Measurements from ENCODE around the gene UBE2G1. TPM values are rescaled to one million over a fixed set of nuclear protein-coding genes. Genes with fewer than 3 reads are reported as not detected.

The UBE2G1 gene
- total and polyA plus RNA-seq, 9 of the 15 experiments (the other 6 are each of a cell fraction or from before 2014, with no cell fraction given) = 10.1 to 65.9 (median 29.7) TPM

- Histone ChIP-seq H2AFZ (ENCODE audit: low read depth, low read length) (no peak overlapping the region), H4K20me1 (replicated peaks; ENCODE audit: control insufficient read depth, insufficient read depth, low read length) (peaks cover 19% of the 10 kb centered on the region), H3K9ac (ENCODE audit: insufficient read depth in 1 of 2, low read depth in 2 of 2, low read length in 2 of 2) (no peak overlapping the region), H3K4me1 (replicated peaks in 1 of 2; ENCODE audit: control insufficient read depth in 2 of 2, insufficient read depth in 2 of 2, low read length in 2 of 2) (peaks cover 17 to 19% of the 10 kb centered on the region in 2 experiments; a peak in 4 of 5 replicates), H3K9me1 (ENCODE audit: control insufficient read depth, insufficient read depth, low read length) (peaks cover 6% of the 10 kb centered on the region), H3K4me3 (no peak overlapping the region), H3K9me3 (replicated peaks; ENCODE audit: control insufficient read depth, insufficient read depth, low read depth, low read length) (no peaks in the 10 kb centered on the region), H3K36me3 (ENCODE audit: control insufficient read depth, insufficient read depth, low read length) (no peaks in the 10 kb centered on the region), H3K79me2 (ENCODE audit: control insufficient read depth, insufficient read depth, low read length) (peaks cover 87% of the 10 kb centered on the region), H3K27ac (ENCODE audit: extremely low read depth, low read depth, low read length) (no peak overlapping the region), H3K27me3 (ENCODE audit: control insufficient read depth in 2 of 2, insufficient read depth in 2 of 2, low read length in 2 of 2) (no peaks in the 10 kb centered on the region), H3K4me2 (ENCODE audit: insufficient read depth, low read length) (no peak overlapping the region)
- 92% methylated on average over 1 of the region's 1 CpG for WGBS (ENCODE audit: insufficient coverage, low coverage, missing lambda C conversion rate)
- ATAC-seq (no peak), FAIRE-seq (no peak), DNase-seq (ENCODE audit: extremely low read depth in 1 of 4, low spot score in 3 of 4) (no peak)
- POLR2A ChIA-PET = interaction anchor here (1.0 kb wide), 1 partner anchor 12 kb away, joined by 4 read pairs; no protein-coding TSS in a partner anchor
- BruUV-seq (replicated peaks) = no TSS peak
- in situ Hi-C loops (cut with MboI) = no loop called here
- TF ChIP-seq XRCC4 (IDR thresholded peaks at IDR 0.05; ENCODE audit: extremely low read depth, insufficient read depth, insufficient read length) (no peak), HNRNPK (IDR thresholded peaks at IDR 0.05; ENCODE audit: low read depth, low read length, poor library complexity, severe bottlenecking) (no peak), PTRF (tag; IDR thresholded peaks at IDR 0.05) (no peak), SIN3A (IDR thresholded peaks at IDR 0.05; ENCODE audit: borderline replicate concordance in 2 of 2, control insufficient read depth in 1 of 2, low read depth in 2 of 2, low read length in 2 of 2) (no peak), SMAD2 (IDR thresholded peaks at IDR 0.05; ENCODE audit: low read depth, low read length) (no peak), ZBTB7A (IDR thresholded peaks at IDR 0.05; ENCODE audit: borderline replicate concordance, control insufficient read depth, low read depth, low read length) (no peak), ZBTB17 (CRISPR knock-in tag; IDR thresholded peaks at IDR 0.05) (no peak)
- TF ChIP-seq, protein P1, sequence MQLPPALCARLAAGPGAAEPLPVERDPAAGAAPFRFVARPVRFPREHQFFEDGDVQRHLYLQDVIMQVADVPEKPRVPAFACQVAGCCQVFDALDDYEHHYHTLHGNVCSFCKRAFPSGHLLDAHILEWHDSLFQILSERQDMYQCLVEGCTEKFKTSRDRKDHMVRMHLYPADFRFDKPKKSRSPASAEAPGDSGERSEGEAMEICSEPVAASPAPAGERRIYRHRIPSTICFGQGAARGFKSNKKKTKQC (CRISPR knock-in tag; IDR thresholded peaks at IDR 0.05) = no peak
- TF ChIP-seq, protein P2, sequence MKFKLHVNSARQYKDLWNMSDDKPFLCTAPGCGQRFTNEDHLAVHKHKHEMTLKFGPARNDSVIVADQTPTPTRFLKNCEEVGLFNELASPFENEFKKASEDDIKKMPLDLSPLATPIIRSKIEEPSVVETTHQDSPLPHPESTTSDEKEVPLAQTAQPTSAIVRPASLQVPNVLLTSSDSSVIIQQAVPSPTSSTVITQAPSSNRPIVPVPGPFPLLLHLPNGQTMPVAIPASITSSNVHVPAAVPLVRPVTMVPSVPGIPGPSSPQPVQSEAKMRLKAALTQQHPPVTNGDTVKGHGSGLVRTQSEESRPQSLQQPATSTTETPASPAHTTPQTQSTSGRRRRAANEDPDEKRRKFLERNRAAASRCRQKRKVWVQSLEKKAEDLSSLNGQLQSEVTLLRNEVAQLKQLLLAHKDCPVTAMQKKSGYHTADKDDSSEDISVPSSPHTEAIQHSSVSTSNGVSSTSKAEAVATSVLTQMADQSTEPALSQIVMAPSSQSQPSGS (CRISPR knock-in tag; IDR thresholded peaks at IDR 0.05) = no peak
- intact Hi-C loops (cut with micrococcal nuclease) = no loop called here
- CTCF ChIA-PET (ENCODE audit: low intra/inter-chr PET ratio) = no interaction called here
These were observed 21.5 kb downstream of the UBE2G1 start for GRCh38 chr17:4344926-4345325.

Data from K562 (cell line).